HUES48 (cell line): Measurements from ENCODE around the gene NUP210.

Experiments used
- H3K27ac ChIP-seq: one replicate; pipeline ENCODE4 v1.7.0; 2013; ENCODE audit warnings: low read depth, low read length, inconsistent platforms
- H3K27me3 ChIP-seq: 2 replicates; pipeline ENCODE4 v1.6.1; 2013; ENCODE audit warnings: mild to moderate bottlenecking, low read length; ENCODE audit not compliant: control insufficient read depth, insufficient read depth
- H3K36me3 ChIP-seq: 2 replicates; pipeline ENCODE4 v1.6.1; 2013; ENCODE audit warnings: low read length; ENCODE audit not compliant: control insufficient read depth, insufficient read depth
- H3K4me1 ChIP-seq: 2 replicates; pipeline ENCODE4 v1.6.1; 2013; ENCODE audit warnings: mild to moderate bottlenecking, low read length; ENCODE audit not compliant: control insufficient read depth, insufficient read depth
- H3K4me3 ChIP-seq: 2 replicates; pipeline ENCODE4 v1.5.1; 2013; ENCODE audit warnings: mild to moderate bottlenecking, low read depth, low read length
- H3K9ac ChIP-seq: 2 replicates; pipeline ENCODE4 v1.6.1; 2013; ENCODE audit warnings: mild to moderate bottlenecking, low read depth, low read length, moderate library complexity
- H3K9me3 ChIP-seq: 2 replicates; pipeline ENCODE4 v1.6.1; 2013; ENCODE audit warnings: low read length; ENCODE audit not compliant: control insufficient read depth, insufficient read depth

Gene NUP210

GRCh38 chr3:13277196-13277813 is 142.8 kb downstream of the NUP210 start:
- H3K9me3 ChIP-seq = no peaks in the 10 kb centered on the region
- 0 out of 2 replicates have a peak, but pooled peaks cover 7% of the 10 kb centered on the region for H3K4me1 ChIP-seq
- H3K36me3 ChIP-seq = no peaks in the 10 kb centered on the region
- peaks cover 18% of the 10 kb centered on the region for H3K27me3 ChIP-seq
- no peak overlapping the region for H3K9ac ChIP-seq
- H3K4me3 ChIP-seq = no peak overlapping the region
- no peak overlapping the region for H3K27ac ChIP-seq

DNA sequence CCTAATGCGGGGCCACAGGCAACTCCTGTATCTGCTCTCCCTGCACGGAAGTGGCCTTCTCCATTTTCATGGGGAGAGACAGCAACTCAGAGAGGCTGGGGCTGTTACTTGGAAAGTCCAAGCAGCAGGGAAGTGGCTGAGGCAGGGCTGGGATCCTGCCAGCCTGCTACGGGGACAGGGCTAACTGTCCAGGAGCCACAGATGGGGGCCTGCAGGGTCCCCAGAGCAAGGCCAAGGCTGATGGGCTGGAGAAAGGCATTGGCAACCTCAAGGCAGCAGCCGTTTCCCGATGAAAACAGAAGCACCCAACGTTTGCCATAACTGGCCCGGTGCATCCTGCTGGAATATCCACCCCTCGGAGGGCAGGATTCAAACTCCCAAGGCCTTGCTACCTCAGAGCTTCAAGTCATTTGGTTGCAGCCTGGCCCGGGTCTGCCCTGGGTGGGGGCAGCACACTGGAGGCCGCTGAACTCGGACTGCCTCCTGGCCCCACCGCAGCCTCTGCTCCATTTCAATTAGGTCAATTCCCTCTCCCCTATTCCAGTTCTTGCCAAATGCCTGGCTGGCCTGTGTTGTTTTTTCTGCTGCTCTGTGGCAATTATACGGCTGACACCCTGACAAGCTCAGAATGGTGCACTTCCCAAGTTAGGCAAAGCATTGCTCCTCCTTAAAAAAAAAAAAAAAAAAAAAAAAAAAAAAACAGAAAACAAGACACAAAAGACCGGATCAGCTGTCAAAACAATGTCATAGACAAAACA is 143.5 kb downstream of the NUP210 start:
- H3K4me1 ChIP-seq = 0 out of 2 replicates have a peak, but pooled peaks cover 2% of the 10 kb centered on the region
- H3K27me3 ChIP-seq = peaks cover 12% of the 10 kb centered on the region
- H3K36me3 ChIP-seq = no peaks in the 10 kb centered on the region
- no peak overlapping the region for H3K9ac ChIP-seq
- no peak overlapping the region for H3K4me3 ChIP-seq
- no peaks in the 10 kb centered on the region for H3K9me3 ChIP-seq
- H3K27ac ChIP-seq = no peak overlapping the region

- no peaks in the 10 kb centered on the region for H3K4me1 ChIP-seq
- no peak overlapping the region for H3K9ac ChIP-seq
- no peaks in the 10 kb centered on the region for H3K9me3 ChIP-seq
- no peaks in the 10 kb centered on the region for H3K36me3 ChIP-seq
- H3K27me3 ChIP-seq = peaks cover under 1% of the 10 kb centered on the region; the same call in 1 of the 2 replicates
- H3K4me3 ChIP-seq = no peak overlapping the region
- no peak overlapping the region for H3K27ac ChIP-seq
Measured at GRCh38 chr3:13275376-13276005, 144.6 kb downstream of the NUP210 start.

- no peak overlapping the region for H3K4me3 ChIP-seq
- H3K36me3 ChIP-seq = no peaks in the 10 kb centered on the region
- H3K27me3 ChIP-seq = no peaks in the 10 kb centered on the region
- no peaks in the 10 kb centered on the region for H3K4me1 ChIP-seq
- no peaks in the 10 kb centered on the region for H3K9me3 ChIP-seq
- no peak overlapping the region for H3K9ac ChIP-seq
- H3K27ac ChIP-seq = no peak overlapping the region
Measured at GRCh38 chr3:13274551-13275332, 145.4 kb downstream of the NUP210 start.

- H3K27me3 ChIP-seq = no peaks in the 10 kb centered on the region
- H3K36me3 ChIP-seq = no peaks in the 10 kb centered on the region
- no peaks in the 10 kb centered on the region for H3K4me1 ChIP-seq
- H3K27ac ChIP-seq = no peak overlapping the region
- H3K9ac ChIP-seq = no peak overlapping the region
- H3K9me3 ChIP-seq = no peaks in the 10 kb centered on the region
- no peak overlapping the region for H3K4me3 ChIP-seq
Measured at GRCh38 chr3:13274125-13274524, 146.0 kb downstream of the NUP210 start.

DNA sequence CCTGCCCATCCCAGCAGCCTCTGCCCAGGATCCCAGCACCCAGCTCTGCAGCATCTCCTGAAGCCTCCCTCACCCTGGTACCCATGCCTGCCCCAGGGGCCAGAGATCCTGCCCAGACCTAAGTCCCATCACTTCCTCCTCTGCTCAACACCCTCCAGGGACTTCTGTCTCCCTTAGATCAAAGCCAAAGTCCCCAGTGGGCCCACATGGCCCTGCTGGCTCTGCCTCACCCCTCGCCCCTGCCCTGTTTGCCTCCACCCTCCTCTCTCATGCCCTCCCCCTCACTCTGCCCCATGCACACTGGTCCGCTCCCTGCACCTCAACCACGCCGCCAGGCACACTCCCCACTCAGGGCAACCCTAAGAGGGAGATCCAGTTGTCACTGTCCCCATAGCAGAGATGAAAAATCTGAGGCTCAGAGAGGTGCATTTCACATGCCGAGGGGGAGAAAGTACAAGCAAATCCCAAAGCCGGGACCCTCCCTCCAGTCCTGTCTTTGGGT is 146.5 kb downstream of the NUP210 start:
- H3K9me3 ChIP-seq = no peaks in the 10 kb centered on the region
- no peaks in the 10 kb centered on the region for H3K36me3 ChIP-seq
- no peak overlapping the region for H3K4me3 ChIP-seq
- no peaks in the 10 kb centered on the region for H3K27me3 ChIP-seq
- no peak overlapping the region for H3K27ac ChIP-seq
- no peak overlapping the region for H3K9ac ChIP-seq
- no peaks in the 10 kb centered on the region for H3K4me1 ChIP-seq

DNA sequence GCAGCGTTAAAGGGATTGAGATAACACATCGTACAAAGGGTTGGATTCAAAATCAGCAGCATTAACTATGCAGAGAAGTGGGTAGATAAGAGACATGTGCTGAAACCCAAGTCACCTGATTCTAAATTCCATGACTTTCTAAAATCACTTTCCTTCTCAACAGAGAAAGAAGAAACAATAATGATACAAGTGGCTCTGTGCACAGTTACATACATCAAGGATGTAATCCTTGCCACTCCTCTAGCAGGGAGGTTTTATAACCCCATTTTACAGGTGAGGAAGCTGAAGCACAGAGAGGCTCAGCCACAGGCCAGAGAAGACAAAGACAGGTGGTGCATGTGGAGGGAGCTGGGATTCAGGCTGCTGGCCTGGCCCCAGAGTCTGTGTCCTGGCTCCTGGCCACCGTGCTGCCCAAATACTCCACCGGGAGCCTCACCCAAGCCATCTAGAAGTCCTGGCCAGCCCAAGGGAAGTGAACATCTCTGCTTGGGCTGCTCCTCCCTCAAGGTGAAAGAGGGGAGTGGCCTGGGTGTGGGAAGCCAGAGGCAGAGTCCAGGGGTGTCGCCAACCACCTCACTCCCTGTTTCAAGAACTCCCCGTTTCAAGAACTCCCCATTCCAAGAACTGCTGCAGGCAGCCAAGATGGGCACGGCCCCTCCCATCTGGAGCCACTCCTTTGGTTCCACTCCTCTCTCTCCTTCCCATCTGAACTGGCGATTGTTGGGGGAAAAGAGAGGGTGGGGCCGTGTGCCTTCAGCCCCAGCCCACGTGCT is 147.1 kb downstream of the NUP210 start:
- H3K4me1 ChIP-seq = no peaks in the 10 kb centered on the region
- no peaks in the 10 kb centered on the region for H3K36me3 ChIP-seq
- H3K9ac ChIP-seq = no peak overlapping the region
- H3K27ac ChIP-seq = no peak overlapping the region
- H3K27me3 ChIP-seq = no peaks in the 10 kb centered on the region
- H3K4me3 ChIP-seq = no peak overlapping the region
- no peaks in the 10 kb centered on the region for H3K9me3 ChIP-seq

DNA sequence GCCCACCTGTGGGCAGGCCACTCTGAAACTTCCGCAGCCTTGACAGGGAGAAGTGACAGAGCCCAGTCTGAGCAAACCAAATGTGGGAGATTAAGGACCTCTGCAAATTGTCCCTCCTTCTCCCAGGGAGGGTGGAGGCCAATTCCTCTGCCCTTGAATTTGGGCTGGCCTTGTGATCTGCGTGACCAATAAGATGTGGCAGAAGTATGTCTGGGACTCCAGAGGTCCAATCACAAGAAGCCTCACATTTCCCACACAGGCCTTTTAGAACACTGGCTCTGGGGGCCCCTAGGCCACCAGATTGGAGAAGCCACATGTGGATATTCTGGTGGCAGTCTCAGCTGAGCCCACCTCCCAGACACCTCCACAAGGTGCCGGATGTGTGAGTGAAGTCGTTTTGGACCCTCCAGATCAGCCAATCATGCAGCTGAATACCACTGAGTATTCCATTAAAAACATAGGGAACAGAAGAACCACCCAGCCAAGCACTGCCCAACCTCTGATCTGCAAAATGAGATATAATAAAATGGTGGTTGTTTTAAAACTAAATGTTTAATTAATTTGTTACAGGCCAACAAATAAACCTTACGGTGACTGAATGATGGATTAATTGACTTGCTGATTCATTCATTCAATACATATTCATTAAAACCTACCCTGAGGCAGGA is 150.3 kb downstream of the NUP210 start:
- H3K27ac ChIP-seq = no peak overlapping the region
- H3K36me3 ChIP-seq = no peaks in the 10 kb centered on the region
- H3K27me3 ChIP-seq = no peaks in the 10 kb centered on the region
- H3K9me3 ChIP-seq = no peaks in the 10 kb centered on the region
- no peak overlapping the region for H3K9ac ChIP-seq
- no peaks in the 10 kb centered on the region for H3K4me1 ChIP-seq
- H3K4me3 ChIP-seq = no peak overlapping the region

DNA sequence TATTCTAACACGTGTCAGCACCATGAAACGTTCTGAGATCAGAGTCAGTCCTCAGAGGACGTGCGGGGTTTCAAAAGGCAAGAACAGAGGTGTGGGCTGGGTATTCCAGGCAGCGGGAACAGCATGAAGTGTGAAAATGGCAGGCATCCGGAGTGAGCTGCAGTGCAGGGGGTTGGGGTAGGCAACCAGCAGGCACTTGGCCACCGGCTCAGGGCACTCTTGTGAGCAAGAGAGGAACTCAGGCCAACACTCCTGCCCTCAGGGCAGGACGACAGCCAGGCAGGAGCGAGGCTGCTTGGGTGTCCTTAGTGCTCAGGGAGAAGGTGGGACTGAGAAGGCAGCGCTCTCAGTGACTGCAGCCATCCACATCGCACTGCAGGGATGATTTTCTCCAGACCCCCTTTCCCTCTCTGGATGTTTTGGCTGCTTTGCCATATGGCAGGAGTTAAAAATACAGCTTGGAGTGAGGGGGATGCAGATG is 151.1 kb downstream of the NUP210 start:
- Histone ChIP-seq H3K36me3 (no peaks in the 10 kb centered on the region), H3K27me3 (no peaks in the 10 kb centered on the region), H3K27ac (no peak overlapping the region), H3K9ac (no peak overlapping the region), H3K4me3 (no peak overlapping the region), H3K4me1 (no peaks in the 10 kb centered on the region), H3K9me3 (no peaks in the 10 kb centered on the region)

DNA sequence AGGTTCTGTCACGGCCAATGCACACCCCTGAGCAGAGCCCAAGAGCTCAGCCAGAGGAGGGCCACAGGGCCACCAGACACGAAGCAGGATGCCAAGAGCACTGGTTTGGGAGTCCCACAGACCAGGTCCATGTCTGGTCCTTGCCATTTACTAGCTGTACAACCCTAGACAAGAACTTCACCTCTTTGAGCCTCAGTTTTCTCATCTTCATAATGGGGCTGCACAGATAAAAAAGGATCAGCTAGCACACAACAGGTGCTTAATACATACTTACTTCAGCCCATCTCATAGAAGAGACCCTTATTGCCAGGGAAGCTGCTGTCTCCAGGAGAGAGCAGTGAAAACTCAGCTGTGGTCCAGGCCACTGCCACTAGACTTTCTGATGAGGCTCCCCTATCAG is 152.0 kb downstream of the NUP210 start:
- H3K9ac ChIP-seq = no peak overlapping the region
- no peaks in the 10 kb centered on the region for H3K9me3 ChIP-seq
- no peaks in the 10 kb centered on the region for H3K27me3 ChIP-seq
- H3K36me3 ChIP-seq = no peaks in the 10 kb centered on the region
- H3K4me3 ChIP-seq = no peak overlapping the region
- no peaks in the 10 kb centered on the region for H3K4me1 ChIP-seq
- H3K27ac ChIP-seq = no peak overlapping the region
